ENCODE data around the gene PLCD1. TPM values are rescaled to one million over a fixed set of nuclear protein-coding genes. Genes with fewer than 3 reads are reported as not detected.

PLCD1 gene
- total and polyA plus RNA-seq, 2 experiments from 2014 or later, result 16.0 to 24.4 TPM

GRCh38 chr3:37974121-37975083, 55.0 kb downstream of the PLCD1 start:
- peaks cover 19% of the 10 kb centered on the region for H3K4me1 Mint-ChIP-seq
- peaks cover 2% of the 10 kb centered on the region for H3K27me3 Mint-ChIP-seq (ENCODE audit: insufficient read depth, low read depth, poor library complexity)
- H2AFZ ChIP-seq, result no peak overlapping the region
- H3K27ac Mint-ChIP-seq, result no peak overlapping the region; the same call in 1 of the 2 replicates
- no peak overlapping the region for H3K4me3 Mint-ChIP-seq
- H3K9me3 Mint-ChIP-seq, result no peaks in the 10 kb centered on the region
- no peak overlapping the region for H3K4me3 ChIP-seq
- no peaks in the 10 kb centered on the region for H3K27me3 ChIP-seq (ENCODE audit: insufficient read depth)
- no peak overlapping the region for H3K4me2 ChIP-seq
- peak; percentile 90 for DNase-seq (ENCODE audit: low spot score)
- peak; percentile 98 for ATAC-seq
- H3K4me1 ChIP-seq (ENCODE audit: insufficient read depth), result no peaks in the 10 kb centered on the region
- no peaks in the 10 kb centered on the region for H3K79me2 ChIP-seq (replicated peaks; ENCODE audit: insufficient read depth)
- H3K27ac ChIP-seq (ENCODE audit: low read depth), result peak overlapping the region; percentile 56; the same call in 1 of the 2 replicates
- no peaks in the 10 kb centered on the region for H3K9me2 ChIP-seq (ENCODE audit: insufficient read depth)
- no peak for TF ChIP-seq REST (IDR thresholded peaks at IDR 0.05; ENCODE audit: unreplicated experiment)
- peak; percentile 85 to 95 for TF ChIP-seq CTCF (conservative IDR thresholded peaks at IDR 0.05; ENCODE audit: low read depth in 2 of 2)
- TF ChIP-seq CREB1 (CRISPR knock-in tag; IDR thresholded peaks at IDR 0.05; ENCODE audit: low read depth), result no peak
- peaks cover 2% of the 10 kb centered on the region; the same call in 1 of the 2 replicates for H4K20me1 ChIP-seq (replicated peaks; ENCODE audit: insufficient read depth)
- H3F3A ChIP-seq (replicated peaks; ENCODE audit: low read depth), result no peaks in the 10 kb centered on the region
- peaks cover 15% of the 10 kb centered on the region for H3K36me3 Mint-ChIP-seq (ENCODE audit: low read depth)
- H3K36me3 ChIP-seq (ENCODE audit: insufficient read depth), result peaks cover 11% of the 10 kb centered on the region; the same call in 1 of the 2 replicates

- Mint-ChIP-seq H3K4me3 (no peak overlapping the region), H3K9me3 (no peaks in the 10 kb centered on the region), H3K27me3 (ENCODE audit: insufficient read depth, low read depth, poor library complexity) (peaks cover 2% of the 10 kb centered on the region), H3K36me3 (ENCODE audit: low read depth) (peaks cover 15% of the 10 kb centered on the region), H3K4me1 (peaks cover 25% of the 10 kb centered on the region), H3K27ac (no peak overlapping the region)
- H3K4me1 ChIP-seq (ENCODE audit: insufficient read depth), result 0 out of 2 replicates have a peak, but pooled peaks cover 3% of the 10 kb centered on the region
- peaks cover 2% of the 10 kb centered on the region; the same call in 1 of the 2 replicates for H4K20me1 ChIP-seq (replicated peaks; ENCODE audit: insufficient read depth)
- no peaks in the 10 kb centered on the region for H3K27me3 ChIP-seq (ENCODE audit: insufficient read depth)
- no peaks in the 10 kb centered on the region for H3K79me2 ChIP-seq (replicated peaks; ENCODE audit: insufficient read depth)
- no peak overlapping the region for H3K4me3 ChIP-seq
- TF ChIP-seq CTCF (conservative IDR thresholded peaks at IDR 0.05; ENCODE audit: low read depth in 2 of 2) (no peak), POLR2AphosphoS5 (IDR thresholded peaks at IDR 0.05; ENCODE audit: low read depth) (no peak), STAT1 (IDR thresholded peaks at IDR 0.05; ENCODE audit: unreplicated experiment) (no peak), ZNF331 (CRISPR knock-in tag; IDR thresholded peaks at IDR 0.05; ENCODE audit: low read depth) (no peak), NANOG (IDR thresholded peaks at IDR 0.05; ENCODE audit: borderline replicate concordance) (no peak), ETS1 (IDR thresholded peaks at IDR 0.05) (no peak)
- DNase-seq (ENCODE audit: low spot score) (peak; percentile 47), ATAC-seq (no peak)
- peaks cover 11% of the 10 kb centered on the region; the same call in 1 of the 2 replicates for H3K36me3 ChIP-seq (ENCODE audit: insufficient read depth)
- H3K9me2 ChIP-seq (ENCODE audit: insufficient read depth), result no peaks in the 10 kb centered on the region
- H3K4me2 ChIP-seq, result no peak overlapping the region
- peak overlapping the region; percentile 59; the same call in 1 of the 2 replicates for H3K27ac ChIP-seq (ENCODE audit: low read depth)
- no peaks in the 10 kb centered on the region for H3F3A ChIP-seq (replicated peaks; ENCODE audit: low read depth)
- no peak overlapping the region for H2AFZ ChIP-seq
Measured at GRCh38 chr3:37973246-37974054, 56.0 kb downstream of the PLCD1 start.
